Regular cardiac myocyte (primary cell): ENCODE data around the gene KLK12. TPM values are rescaled to one million over a fixed set of nuclear protein-coding genes. Genes with fewer than 3 reads are reported as not detected.

Experiments
- total RNA-seq: library from RNA; depleted of rRNA; stranded (reverse); fragments of >200 nt; gene quantifications from 2 replicates; pipeline ENCODE4 v1.2.3, GENCODE V29; 2014

Gene KLK12, protein sequence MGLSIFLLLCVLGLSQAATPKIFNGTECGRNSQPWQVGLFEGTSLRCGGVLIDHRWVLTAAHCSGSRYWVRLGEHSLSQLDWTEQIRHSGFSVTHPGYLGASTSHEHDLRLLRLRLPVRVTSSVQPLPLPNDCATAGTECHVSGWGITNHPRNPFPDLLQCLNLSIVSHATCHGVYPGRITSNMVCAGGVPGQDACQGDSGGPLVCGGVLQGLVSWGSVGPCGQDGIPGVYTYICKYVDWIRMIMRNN
- total RNA-seq = not detected in 2 replicates

GRCh38 chr19:51034704-51035103 is at the start of gene KLK12:
KLK12 (minus strand) TSS chr19:51035002; CDS start chr19:51034621, 381 bp downstream.

GRCh38 chr19:51082611-51083010 is 47.8 kb upstream of the KLK12 start, which contains the start of gene KLK14:
KLK14 (minus strand) TSS chr19:51082887; CDS start chr19:51082614, 273 bp downstream.

GRCh38 chr19:51064534-51065220 is 29.9 kb upstream of the KLK12 start, which contains the start of gene KLK13:
KLK13 (minus strand) TSS chr19:51065092; CDS start chr19:51065067, 25 bp downstream.

GRCh38 chr19:51026554-51026831 is 8.3 kb downstream of the KLK12 start, which contains the start of gene KLK11:
KLK11 (minus strand) TSS chr19:51026616; CDS start chr19:51025631, 985 bp downstream.

GRCh38 chr19:51019544-51019925 is 15.3 kb downstream of the KLK12 start, which contains the start of gene KLK10:
KLK10 (minus strand) TSS chr19:51019709; CDS start chr19:51019130, 579 bp downstream.

DNA sequence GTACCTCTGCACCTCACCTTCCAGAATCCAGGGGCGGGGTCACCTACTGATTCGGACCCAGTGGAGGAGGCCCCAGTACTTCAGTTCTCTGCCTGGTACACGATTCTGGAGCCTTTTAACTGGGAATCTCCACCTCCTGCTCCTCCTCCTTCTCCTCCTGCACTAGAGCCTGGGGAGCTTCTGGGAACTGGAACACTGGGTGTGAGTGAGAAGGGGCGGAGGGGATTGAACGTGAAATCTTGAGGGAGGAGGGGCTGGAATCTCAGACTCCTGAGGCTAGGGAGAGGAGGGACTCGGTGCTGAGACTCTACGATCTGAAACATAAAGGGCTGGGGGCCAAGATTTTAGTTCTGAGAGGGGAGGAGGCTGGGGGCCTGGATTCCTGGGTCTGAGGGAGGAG is 33.3 kb downstream of the KLK12 start, which contains the start of gene KLK8:
KLK8 (minus strand) TSS at position 90 of the 400 bp plus-strand sequence. CDS start 437 bp downstream, outside the sequence.

GRCh38 chr19:50983625-50984292 is 51.0 kb downstream of the KLK12 start, which contains the start of gene KLK7:
KLK7 (minus strand) TSS chr19:50983917; CDS start chr19:50982399, 1,518 bp downstream.

Other genes starting within 250 kb of the KLK12 start
- gene ACP4, start 244.6 kb downstream of the KLK12 start, total RNA-seq = not detected in 2 replicates
- not detected in 2 replicates for gene KLK1, start 211.2 kb downstream of the KLK12 start, total RNA-seq
- gene KLK15, start 201.4 kb downstream of the KLK12 start, total RNA-seq = not detected in 2 replicates
- gene KLK3, start 180.1 kb downstream of the KLK12 start, total RNA-seq = not detected in 2 replicates
- gene KLK2, start 161.6 kb downstream of the KLK12 start, total RNA-seq = not detected in 2 replicates
- gene KLK4, start 123.6 kb downstream of the KLK12 start, total RNA-seq = not detected in 2 replicates
- under 0.01 TPM in 1 of 2 replicates, not detected in the other for gene KLK5, start 82.0 kb downstream of the KLK12 start, total RNA-seq
- not detected in 2 replicates for gene KLK6, start 65.4 kb downstream of the KLK12 start, total RNA-seq
- not detected in 2 replicates for gene KLK7, start 51.1 kb downstream of the KLK12 start, total RNA-seq
- not detected in 2 replicates for gene KLK8, start 33.4 kb downstream of the KLK12 start, total RNA-seq
- gene KLK10, start 15.3 kb downstream of the KLK12 start, total RNA-seq = not detected in 2 replicates
- gene KLK11, start 8.4 kb downstream of the KLK12 start, total RNA-seq = not detected in 2 replicates
- not detected in 2 replicates for gene KLK13, start 30.1 kb upstream of the KLK12 start, total RNA-seq
- gene KLK14, start 47.9 kb upstream of the KLK12 start, total RNA-seq = not detected in 2 replicates
- gene CTU1, start 73.4 kb upstream of the KLK12 start, total RNA-seq = 7.0 and 8.4 TPM in 2 replicates
- 0.19 and 0.28 TPM in 2 replicates for gene SIGLEC9, start 89.9 kb upstream of the KLK12 start, total RNA-seq
- not detected in 2 replicates for gene SIGLEC7, start 107.3 kb upstream of the KLK12 start, total RNA-seq
- not detected in 2 replicates for gene CD33, start 190.1 kb upstream of the KLK12 start, total RNA-seq
- gene SIGLECL1, start 216.1 kb upstream of the KLK12 start, total RNA-seq = not detected in 2 replicates